ENCODE measurements around the gene MMP20. TPM values are rescaled to one million over a fixed set of nuclear protein-coding genes. Genes with fewer than 3 reads are reported as not detected.

Gene MMP20
- total and polyA plus RNA-seq, 2 of the 13 experiments (the other 11 are each of a cell fraction or from before 2014, with no cell fraction given): 0.05 TPM; not detected in 1

- TF ChIP-seq CCDC6 (CRISPR knock-in tag; IDR thresholded peaks at IDR 0.05) (no peak), ESRRA (CRISPR knock-in tag; IDR thresholded peaks at IDR 0.05; ENCODE audit: low read depth) (no peak), ZNF205 (CRISPR knock-in tag; IDR thresholded peaks at IDR 0.05) (no peak), ZKSCAN5 (CRISPR knock-in tag; IDR thresholded peaks at IDR 0.05) (no peak), MIER2 (CRISPR knock-in tag; IDR thresholded peaks at IDR 0.05) (no peak), ZNF260 (CRISPR knock-in tag; IDR thresholded peaks at IDR 0.05; ENCODE audit: borderline replicate concordance, low read depth) (no peak)
Measured at GRCh38 chr11:102527684-102528083, 97.4 kb downstream of the MMP20 start (continued).

DNA sequence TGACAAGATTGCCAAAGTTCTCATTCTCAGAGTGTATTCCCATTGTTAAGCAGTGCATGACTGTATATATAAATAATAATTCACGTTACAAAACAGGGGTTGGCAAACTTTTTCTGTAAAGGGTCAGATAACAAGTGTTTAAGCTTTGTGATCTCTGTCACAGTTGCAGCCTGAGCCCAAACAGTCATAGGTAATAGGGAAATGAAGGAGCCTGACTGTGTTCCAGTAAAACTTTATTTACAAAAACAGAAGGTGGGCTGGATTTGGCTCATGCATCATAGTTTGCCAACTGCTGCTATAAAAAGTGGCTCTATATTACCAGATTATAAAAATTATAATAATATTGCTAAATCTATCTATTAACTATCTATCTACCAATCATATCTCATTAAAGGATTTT lies 98.1 kb downstream of the MMP20 start:
- no peaks in the 10 kb centered on the region for H3K4me1 ChIP-seq (ENCODE audit: insufficient read depth, low read length)
- 12% methylated on average over 1 of the region's 1 CpG for WGBS (ENCODE audit: low lambda C conversion rate)
- DNase-seq (ENCODE audit: low spot score) (no peak), ATAC-seq (no peak), FAIRE-seq (no peak)
- peaks cover 0 to 4% of the 10 kb centered on the region in 2 experiments; a peak in 1 of 5 replicates for H3K27me3 ChIP-seq (ENCODE audit: control insufficient read depth in 1 of 2, insufficient read depth in 2 of 2, low read length in 2 of 2)
- CTCF ChIA-PET (ENCODE audit: low intra/inter-chr PET ratio, low total read pairs): no interaction called here
- no TSS peak for BruUV-seq (replicated peaks)
- in situ Hi-C loops (cut with HindIII; ENCODE audit: extremely low pct_ligation_motif_present, low pct_unique_long_range_greater_than_20kb) (no loop called here), intact Hi-C loops (cut with micrococcal nuclease; ENCODE audit: unreplicated experiment) (no loop called here)
- POLR2A ChIA-PET: no interaction called here
- H3K79me2 ChIP-seq (ENCODE audit: insufficient read depth, low read length): no peaks in the 10 kb centered on the region
- no peaks in the 10 kb centered on the region for H3K9me3 ChIP-seq (ENCODE audit: low read length)
- H3K9ac ChIP-seq (ENCODE audit: insufficient read depth, low read depth, low read length): no peak overlapping the region
- H3K36me3 ChIP-seq (replicated peaks in 1 of 2; ENCODE audit: control insufficient read depth in 1 of 2, insufficient read depth in 2 of 2, low read length in 2 of 2): no peaks in the 10 kb centered on the region
- H3K27ac ChIP-seq (ENCODE audit: extremely low read length, insufficient read depth, low read length): no peak overlapping the region
- H3K4me2 ChIP-seq (ENCODE audit: low read depth, low read length): no peak overlapping the region
- H4K20me1 ChIP-seq (ENCODE audit: insufficient read depth, low read length): no peaks in the 10 kb centered on the region
- H3K4me3 ChIP-seq (replicated peaks in 1 of 3; ENCODE audit: insufficient read depth in 1 of 3, low read depth in 2 of 3, low read length in 3 of 3): no peak overlapping the region
- TF ChIP-seq THAP8 (CRISPR knock-in tag; IDR thresholded peaks at IDR 0.05; ENCODE audit: borderline replicate concordance) (no peak), NR2F2 (IDR thresholded peaks at IDR 0.05; ENCODE audit: borderline replicate concordance, low read depth) (no peak), SAFB2 (CRISPR knock-in tag; IDR thresholded peaks at IDR 0.05; ENCODE audit: borderline replicate concordance, low read depth) (no peak), DZIP1 (CRISPR knock-in tag; IDR thresholded peaks at IDR 0.05) (no peak), ZFY (CRISPR knock-in tag; IDR thresholded peaks at IDR 0.05) (no peak), ZNF83 (CRISPR knock-in tag; IDR thresholded peaks at IDR 0.05; ENCODE audit: borderline replicate concordance) (no peak), SP1 (IDR thresholded peaks at IDR 0.05) (no peak), SP1 (CRISPR knock-in tag; IDR thresholded peaks at IDR 0.05) (no peak), ZNF230 (CRISPR knock-in tag; IDR thresholded peaks at IDR 0.05) (no peak), SP140L (CRISPR knock-in tag; IDR thresholded peaks at IDR 0.05; ENCODE audit: borderline replicate concordance) (no peak), SMAD1 (CRISPR knock-in tag; IDR thresholded peaks at IDR 0.05; ENCODE audit: borderline replicate concordance, low read depth) (no peak), ZBTB8A (CRISPR knock-in tag; IDR thresholded peaks at IDR 0.05; ENCODE audit: borderline replicate concordance, low read depth) (no peak), TCF7 (IDR thresholded peaks at IDR 0.05; ENCODE audit: low read depth) (no peak), ZBTB7A (CRISPR knock-in tag; IDR thresholded peaks at IDR 0.05) (no peak), KDM5B (CRISPR knock-in tag; IDR thresholded peaks at IDR 0.05; ENCODE audit: borderline replicate concordance) (no peak), DR1 (CRISPR knock-in tag; IDR thresholded peaks at IDR 0.05) (no peak)
- no peak overlapping the region for H2AFZ ChIP-seq (ENCODE audit: low read length)

Data from HepG2 (cell line).